Skin epidermis (tissue), 12 donors: ENCODE data around the gene RIPOR2.
A peak's percentile ranks its signal among the peaks of the same experiment; 100 is the strongest.

Source experiments
- H3K27ac ChIP-seq, 21 experiments: fragments of 200-600 bp; sonication (generic) in 11 of 21; one replicate each; pipeline ENCODE4 v1.5.0; 2020; ENCODE audit warnings: mild to moderate bottlenecking in 3 of 21, inconsistent platforms in 2 of 21, moderate library complexity in 2 of 21
- H3K4me3 ChIP-seq, 7 experiments: fragments of 200-600 bp; sonication (generic) in 2 of 7; one replicate each; pipeline ENCODE4 v1.5.0; 2020; ENCODE audit warnings: inconsistent platforms in 2 of 7, mild to moderate bottlenecking in 2 of 7, moderate library complexity in 1 of 7

The RIPOR2 gene, protein sequence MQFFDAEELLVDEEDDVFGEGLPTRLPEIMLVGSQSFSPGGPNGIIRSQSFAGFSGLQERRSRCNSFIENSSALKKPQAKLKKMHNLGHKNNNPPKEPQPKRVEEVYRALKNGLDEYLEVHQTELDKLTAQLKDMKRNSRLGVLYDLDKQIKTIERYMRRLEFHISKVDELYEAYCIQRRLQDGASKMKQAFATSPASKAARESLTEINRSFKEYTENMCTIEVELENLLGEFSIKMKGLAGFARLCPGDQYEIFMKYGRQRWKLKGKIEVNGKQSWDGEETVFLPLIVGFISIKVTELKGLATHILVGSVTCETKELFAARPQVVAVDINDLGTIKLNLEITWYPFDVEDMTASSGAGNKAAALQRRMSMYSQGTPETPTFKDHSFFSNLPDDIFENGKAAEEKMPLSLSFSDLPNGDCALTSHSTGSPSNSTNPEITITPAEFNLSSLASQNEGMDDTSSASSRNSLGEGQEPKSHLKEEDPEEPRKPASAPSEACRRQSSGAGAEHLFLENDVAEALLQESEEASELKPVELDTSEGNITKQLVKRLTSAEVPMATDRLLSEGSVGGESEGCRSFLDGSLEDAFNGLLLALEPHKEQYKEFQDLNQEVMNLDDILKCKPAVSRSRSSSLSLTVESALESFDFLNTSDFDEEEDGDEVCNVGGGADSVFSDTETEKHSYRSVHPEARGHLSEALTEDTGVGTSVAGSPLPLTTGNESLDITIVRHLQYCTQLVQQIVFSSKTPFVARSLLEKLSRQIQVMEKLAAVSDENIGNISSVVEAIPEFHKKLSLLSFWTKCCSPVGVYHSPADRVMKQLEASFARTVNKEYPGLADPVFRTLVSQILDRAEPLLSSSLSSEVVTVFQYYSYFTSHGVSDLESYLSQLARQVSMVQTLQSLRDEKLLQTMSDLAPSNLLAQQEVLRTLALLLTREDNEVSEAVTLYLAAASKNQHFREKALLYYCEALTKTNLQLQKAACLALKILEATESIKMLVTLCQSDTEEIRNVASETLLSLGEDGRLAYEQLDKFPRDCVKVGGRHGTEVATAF

DNA sequence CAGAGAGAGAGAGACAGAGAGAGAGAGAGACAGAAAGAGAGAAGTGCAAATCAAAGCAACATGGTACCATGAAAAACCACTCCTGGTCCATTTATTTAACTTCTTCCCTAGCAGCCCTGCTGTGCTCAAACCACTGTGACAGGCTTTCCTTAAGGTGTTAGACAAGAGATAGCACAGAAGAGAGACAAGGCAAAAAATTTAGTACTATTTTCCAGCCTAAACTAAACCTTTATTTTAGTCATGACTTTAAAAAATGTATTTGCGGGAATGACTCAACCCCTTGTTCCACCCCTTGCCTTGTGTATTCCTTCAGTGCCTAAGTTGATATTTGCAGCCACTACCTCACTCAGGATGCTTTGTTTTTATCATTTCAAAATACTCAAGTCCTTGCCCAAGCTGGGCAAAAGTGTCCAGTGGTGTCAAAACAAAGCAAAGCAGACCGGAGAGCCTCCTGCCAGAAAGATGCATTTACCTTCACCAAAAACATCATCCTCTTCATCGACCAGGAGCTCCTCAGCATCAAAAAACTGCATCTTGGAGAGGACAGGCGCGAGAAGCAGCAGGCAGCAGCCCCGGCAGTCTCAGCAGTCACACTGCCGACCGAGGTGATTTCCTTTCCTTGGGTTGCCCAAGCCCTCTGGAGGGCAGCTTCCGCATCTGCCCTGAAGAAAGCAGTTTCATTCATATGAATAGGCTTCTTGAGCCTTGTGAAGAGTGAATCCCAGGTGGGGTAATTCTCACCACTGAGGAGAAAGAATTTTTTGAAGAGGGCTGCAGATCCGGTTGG, at the start of gene RIPOR2:
RIPOR2 (minus strand) TSS at position 595 of the 787 bp plus-strand sequence; CDS start at position 533, 62 bp downstream.
- H3K4me3 ChIP-seq = peak within 1 kb of the TSS in 6 of 7 experiments; percentile 4 to 30 (median 16)
- H3K27ac ChIP-seq = peak within 1 kb of the TSS in 10 of 21 experiments; percentile 19 to 84 (median 71)

DNA sequence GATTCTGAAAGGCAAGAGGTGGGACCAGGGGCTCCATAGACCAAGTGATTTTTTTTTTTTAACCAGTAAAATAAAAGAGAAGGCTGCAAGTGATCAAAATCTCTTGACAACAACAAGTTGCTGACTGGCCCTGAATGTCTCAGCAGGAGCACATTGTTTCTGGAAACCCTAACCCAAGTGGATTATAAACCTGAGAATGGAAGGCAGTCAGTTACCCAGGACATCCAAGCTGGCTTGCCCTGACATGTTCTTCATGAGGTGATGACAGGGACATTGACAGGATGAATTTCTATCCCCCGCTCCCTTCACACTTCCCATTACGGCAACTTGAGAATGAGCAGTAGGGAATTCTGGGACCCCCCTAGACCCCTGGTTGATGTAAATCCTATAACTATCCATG, 49.6 kb upstream of the RIPOR2 start:
- H3K27ac ChIP-seq = no peak overlapping the region

DNA sequence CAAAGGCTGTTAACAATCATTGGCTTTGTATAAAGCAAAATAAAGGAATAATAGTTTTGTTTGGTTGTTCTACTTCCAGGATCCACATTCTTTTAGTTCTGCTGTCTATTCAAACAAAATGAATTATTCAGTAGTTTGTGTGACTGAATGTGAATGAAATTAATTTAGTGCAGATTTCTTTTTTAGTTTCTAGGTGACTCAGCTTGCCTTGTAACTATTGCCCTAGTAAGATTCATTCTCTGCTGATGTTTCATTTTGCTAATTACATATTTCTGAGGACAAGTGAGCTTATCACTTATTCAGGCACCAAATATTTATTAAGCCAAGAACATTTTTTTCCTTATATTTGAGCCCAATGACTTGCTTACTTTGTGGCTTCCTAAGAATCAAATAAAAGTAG, 46.5 kb upstream of the RIPOR2 start:
- Histone ChIP-seq H3K4me3 (no peak overlapping the region), H3K27ac (no peak overlapping the region)

More for the DNA sequence above, 49.6 kb upstream of the RIPOR2 start:
- H3K4me3 ChIP-seq = no peak overlapping the region

DNA sequence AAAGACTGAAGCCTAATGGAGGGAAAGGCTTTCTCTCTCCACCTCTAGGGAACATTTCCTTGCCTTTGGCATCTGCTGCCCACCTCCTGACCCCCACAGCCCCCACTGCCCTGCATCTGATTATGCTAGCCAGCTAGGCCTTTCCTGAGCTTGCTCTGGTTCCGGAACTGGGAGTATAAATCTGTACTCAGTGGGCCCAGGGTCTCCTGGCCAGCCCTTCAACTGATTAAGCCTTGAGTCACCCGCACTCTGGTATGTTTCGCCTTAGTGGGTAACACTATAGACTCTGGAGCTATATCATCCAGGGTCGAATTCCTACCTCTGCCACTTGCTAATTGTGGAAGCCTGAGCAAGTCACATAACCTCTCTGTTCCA, 45.6 kb upstream of the RIPOR2 start:
- H3K27ac ChIP-seq = peak overlapping the region in 1 of 21 experiments; percentile 27
- no peak overlapping the region for H3K4me3 ChIP-seq

DNA sequence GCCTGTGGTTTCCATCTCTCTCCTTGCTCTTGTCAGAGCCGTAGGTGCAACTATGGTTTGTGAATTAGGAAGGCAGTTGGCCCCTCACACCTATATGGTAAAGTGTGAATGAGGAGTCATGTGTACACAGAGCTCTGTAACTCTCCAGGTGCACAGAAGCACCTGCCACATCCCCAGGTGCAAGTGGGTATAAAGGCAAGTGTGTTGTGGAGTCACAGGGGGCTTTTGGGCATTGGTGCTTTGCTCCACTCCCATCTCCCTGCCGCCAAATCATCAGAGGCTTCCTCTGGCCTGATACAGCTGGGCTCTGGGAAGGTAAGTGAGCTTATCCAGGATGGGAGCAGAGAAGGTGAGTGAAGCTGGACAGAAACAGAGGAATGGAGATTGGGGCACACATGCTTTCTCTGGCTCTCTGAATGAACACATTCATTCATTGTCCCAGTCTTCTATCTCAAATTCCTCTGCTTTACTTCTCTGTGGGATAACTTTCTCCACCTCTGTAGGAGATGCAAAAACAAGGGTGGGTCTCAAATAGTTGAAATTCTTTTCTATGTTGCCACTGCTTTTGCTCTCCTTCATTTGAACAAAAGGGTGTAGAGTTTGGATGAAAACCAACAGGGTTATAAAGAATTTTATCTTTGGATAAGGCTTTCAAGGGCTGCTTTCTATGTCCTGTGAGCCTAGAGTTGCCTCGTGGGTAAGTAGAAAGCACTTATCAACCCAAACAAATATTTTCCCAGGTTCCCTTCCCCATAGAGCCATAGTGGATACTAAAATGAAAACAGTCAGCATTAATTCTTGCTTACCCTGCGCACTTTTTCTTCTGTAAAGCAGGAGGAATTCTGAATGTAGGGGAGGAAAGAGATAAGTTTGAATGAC, 45.0 kb upstream of the RIPOR2 start:
- Histone ChIP-seq H3K4me3 (no peak overlapping the region), H3K27ac (no peak overlapping the region)

DNA sequence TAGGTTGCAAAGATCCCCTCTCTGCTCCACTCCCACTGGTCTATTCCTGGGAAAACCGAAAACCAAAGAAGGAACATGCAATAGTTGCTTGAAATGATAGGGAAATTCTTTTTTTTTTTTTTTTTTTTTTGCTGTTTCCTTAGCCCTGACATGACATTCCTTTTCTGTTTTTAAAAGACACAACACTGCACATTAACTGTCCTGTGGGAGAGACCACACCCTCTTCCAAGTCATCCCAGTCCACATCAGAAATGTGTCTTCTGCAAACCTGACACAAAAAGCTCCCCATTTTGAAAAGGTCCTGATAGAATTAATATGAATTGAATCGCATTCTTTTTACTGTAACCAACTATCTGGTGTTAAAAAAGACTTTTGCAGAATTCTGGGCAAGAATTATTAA, 43.4 kb upstream of the RIPOR2 start:
- Histone ChIP-seq H3K4me3 (no peak overlapping the region), H3K27ac (no peak overlapping the region)

DNA sequence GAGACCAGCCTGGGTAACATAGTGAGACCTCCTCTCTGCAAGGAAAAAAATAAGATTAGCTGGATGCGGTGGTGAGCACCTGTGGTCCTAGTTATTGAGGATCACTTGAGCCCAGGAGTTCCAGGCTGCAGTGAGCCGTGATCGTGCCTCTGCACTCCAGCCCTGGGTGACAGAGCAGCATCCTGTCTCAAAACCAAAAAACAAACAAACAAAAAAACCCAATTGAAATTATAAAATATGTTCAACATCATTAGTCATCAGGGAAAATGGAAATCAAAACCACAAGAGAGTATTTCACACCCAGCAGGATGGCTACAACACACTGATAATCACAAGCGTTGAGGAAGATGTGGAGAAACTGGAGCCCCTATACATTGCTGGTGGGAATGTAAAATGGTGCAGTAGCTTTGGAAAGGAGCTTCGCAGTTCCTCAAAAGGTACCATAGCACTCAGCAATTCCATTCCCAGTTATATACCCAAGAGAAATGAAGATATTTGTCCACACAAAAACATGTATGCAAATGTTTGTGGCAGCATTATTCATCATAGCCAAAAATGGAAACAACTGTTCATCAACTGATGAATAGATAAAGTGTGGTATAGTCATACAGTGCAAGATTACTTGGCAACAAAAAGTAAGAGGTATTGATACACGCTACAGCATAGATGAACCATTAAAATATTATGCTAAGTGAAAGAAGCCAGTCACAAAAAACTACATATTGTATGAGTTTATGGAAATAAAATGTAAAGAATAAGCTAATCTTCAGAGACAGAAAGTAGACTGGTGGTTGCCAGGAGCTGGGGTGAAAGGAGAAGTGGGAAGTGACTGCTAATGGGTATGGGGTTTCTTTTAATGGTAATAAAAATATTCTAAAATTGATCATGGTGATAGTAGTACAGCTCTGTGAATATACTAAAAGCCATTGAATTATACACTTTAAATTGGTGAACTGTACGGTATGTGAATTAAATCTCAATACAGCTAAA, 38.7 kb upstream of the RIPOR2 start:
- Histone ChIP-seq H3K4me3 (no peak overlapping the region), H3K27ac (peak overlapping the region in 4 of 21 experiments; percentile 12 to 74 (median 51))

DNA sequence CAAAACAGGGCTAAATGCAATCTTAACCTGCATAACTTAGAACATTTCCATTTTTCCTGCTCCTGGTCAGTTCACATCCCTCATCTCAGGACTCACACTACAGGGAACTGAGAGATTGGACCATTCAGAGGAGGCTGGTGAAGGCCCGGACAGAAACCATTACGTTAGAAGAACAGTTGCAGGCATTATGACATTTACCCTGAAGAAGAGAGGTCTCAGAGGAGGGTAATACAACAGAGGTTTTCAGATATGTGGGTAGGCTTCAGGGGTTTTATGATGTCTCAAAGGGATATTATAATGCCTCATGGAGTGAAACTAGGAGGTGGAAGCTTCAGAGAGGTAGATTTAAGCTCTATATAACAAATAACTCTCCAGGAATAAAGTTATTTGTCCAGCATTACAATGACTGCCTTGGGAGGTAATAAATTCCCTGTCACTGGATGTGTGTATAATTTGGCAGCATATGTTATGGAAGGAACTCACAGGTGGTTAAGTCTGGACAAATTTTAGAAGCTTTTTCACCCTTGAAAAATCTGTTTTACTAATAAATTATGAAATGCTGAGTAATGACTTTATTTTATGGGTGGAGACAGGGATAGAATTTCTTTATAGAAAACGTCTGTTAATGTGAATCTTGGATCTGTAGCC, 36.7 kb upstream of the RIPOR2 start:
- Histone ChIP-seq H3K4me3 (no peak overlapping the region), H3K27ac (no peak overlapping the region)

DNA sequence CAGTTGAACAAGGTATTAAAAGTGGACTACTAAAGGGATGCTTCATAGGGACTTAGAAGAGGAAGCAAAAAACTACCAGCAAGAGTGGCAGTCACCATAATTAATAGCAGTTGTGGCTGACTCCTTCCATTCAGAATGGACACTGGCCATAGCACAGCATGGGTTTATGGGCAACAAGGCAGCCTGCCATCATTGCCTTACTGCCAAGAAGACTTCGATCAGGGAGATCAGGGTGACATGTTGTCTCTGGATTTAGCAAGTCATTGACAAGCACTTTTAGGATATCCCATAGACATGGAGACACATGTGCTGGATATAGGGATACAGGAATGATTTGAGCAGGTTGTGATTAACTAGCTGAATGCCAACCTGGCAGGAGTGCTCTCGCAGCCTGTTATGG, 35.3 kb upstream of the RIPOR2 start:
- Histone ChIP-seq H3K27ac (no peak overlapping the region), H3K4me3 (no peak overlapping the region)

DNA sequence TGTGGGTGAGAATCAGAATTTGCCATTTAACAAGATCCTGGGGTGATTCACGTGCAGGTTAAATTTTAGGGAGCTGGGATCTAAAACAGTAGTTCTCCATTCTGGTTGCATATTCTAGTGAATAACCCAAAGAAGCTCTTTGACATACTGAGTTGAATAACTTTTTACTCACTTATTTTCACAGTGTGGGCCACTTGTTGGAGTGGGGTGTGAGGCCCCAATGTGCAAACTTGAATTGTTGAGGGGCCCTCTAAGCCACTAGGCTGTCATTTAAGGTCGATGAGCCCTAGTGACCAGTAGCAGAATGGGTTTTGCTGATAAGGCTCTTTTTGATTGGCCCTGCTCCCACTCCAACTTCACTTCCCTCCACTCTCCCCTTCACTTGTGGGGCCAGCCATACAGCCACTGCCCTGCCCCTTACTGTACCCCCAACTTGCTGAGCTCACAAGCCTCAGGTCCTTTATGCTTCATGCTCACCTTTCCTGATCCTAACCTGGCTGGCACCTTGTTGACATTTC, 33.6 kb upstream of the RIPOR2 start:
- no peak overlapping the region for H3K27ac ChIP-seq
- no peak overlapping the region for H3K4me3 ChIP-seq

DNA sequence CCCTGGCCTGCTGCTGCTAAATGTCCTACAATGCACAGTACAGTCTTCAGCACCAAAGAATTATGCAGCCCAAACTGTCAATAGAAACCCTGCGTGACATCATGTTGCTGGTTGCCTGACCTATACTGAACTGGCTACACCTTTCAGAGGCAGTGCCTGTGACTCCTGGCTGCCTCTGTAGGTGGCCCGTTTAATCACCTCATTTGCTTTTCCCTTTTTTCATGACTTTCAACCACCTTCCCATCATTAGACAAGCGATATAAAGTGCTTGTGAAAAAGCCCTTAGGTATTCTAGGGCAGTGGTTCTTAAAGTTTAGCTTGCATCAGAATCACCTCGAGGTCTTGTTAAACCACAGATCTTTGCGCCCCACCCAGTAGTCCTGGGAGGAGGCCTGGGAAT, 33.0 kb upstream of the RIPOR2 start:
- Histone ChIP-seq H3K27ac (no peak overlapping the region), H3K4me3 (no peak overlapping the region)

DNA sequence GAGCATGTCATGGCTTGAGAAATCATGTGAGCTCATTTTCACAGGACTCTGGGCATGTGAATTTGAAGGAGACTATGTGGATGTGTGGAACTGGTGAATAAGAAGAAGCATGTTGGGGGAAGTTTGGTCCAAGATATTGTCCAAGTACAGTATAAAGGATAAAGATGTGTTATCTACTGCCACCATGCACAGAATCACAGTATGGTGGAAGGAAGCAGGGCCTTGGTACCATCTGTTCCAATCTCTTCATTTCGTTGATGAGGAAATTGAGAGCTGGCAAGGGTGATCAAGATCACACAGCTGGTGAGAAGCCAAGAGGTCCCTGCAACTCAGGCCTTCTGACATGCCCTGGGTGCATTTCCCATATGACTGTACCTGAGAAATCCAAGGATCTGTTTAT, 31.5 kb upstream of the RIPOR2 start:
- Histone ChIP-seq H3K27ac (no peak overlapping the region), H3K4me3 (no peak overlapping the region)

DNA sequence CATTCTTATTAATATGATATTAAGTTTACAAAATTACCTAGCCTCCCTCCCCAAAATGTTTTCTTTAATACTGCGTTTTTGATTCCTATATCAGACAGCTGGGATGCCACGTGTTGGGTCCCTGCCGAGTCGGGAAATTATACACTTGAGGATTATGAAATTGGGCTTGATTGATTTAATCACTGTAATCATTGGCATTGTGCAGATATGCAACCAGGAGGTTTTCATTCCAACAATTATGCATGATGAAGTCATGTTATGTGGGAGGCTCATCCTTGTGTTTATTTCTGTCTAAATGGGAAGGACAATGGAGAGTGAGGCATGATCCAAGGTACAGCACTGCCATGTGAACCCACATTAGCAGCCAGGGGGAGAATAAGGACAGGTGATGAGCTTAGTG, 30.6 kb upstream of the RIPOR2 start:
- no peak overlapping the region for H3K27ac ChIP-seq
- H3K4me3 ChIP-seq = no peak overlapping the region

DNA sequence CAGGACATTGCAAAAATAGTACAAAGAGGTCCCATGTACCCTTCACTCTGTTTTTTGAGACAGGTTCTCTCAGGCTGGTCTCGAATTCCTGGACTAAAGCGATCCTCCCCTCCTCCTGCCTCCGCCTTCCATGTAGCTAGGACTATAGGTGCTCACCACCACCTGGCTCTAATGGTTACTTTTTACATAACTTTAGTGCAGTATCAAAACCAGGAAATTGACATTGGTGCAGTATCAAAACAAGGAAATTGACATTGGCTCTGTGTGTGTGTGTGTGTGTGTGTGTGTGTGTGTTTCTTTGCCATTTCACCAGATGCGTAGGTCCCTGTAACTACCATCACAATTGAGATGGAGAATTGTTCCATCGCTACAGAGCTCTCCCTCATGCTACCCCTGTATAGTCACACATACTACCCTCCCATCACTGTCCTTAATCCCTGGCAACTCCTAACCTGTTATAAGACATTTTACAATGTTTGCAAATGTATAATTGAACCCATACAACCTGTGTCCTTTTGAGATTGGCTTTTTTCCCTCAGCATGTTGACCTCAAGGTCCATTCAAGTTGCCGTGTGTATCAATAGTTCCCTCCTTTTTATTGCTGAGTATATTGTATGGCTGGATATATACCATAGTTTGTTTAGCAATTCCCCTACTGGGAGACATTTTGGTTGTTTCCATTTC, 28.3 kb upstream of the RIPOR2 start:
- no peak overlapping the region for H3K27ac ChIP-seq
- H3K4me3 ChIP-seq = no peak overlapping the region

DNA sequence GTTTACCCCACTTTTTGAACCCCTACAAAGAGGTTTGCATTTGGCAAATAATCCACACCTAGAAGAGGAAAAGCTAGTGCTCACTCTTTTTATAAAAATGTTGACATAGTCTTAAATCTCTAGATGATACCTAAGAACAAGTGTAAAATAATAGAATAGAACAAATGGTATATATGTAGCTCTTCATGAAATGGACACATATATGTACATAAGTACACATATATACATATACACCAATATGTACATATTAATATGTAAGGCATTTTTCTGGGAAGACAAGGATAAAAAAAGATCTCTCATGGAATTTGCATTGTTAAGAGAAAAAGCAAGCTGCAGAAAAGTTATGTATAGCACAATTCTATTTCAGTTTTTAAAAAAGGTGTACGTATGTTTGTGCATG, 27.6 kb upstream of the RIPOR2 start:
- Histone ChIP-seq H3K4me3 (no peak overlapping the region), H3K27ac (no peak overlapping the region)

DNA sequence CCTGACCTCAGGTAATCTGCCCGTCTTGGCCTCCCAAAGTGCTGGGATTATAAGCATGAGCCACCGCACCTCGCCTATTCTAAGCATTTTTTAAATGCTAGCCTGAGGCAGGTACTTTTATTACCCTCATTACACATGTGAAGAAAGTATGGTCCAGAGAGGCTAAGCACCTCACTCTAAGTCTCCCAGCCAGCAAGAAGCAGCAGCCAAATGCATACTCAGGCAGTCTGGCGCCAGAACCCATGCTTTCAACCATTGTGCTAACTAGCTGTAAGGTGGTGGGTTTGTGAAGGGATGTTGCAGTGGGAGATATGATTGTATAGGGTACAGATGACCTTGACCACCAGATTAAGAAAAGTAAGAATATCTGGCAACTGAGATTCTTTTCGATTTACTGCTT, 26.1 kb upstream of the RIPOR2 start:
- no peak overlapping the region for H3K4me3 ChIP-seq

More for the DNA sequence above, 26.1 kb upstream of the RIPOR2 start:
- H3K27ac ChIP-seq = no peak overlapping the region
